ENCODE measurements around the gene SERBP1.
A peak's percentile ranks its signal among the peaks of the same experiment; 100 is the strongest.
"Not testable (repeated sequence)": the region's sequence is repeated elsewhere in the genome, so short reads cannot be mapped to it uniquely, and the experiment has no call there.

Gene SERBP1

DNA sequence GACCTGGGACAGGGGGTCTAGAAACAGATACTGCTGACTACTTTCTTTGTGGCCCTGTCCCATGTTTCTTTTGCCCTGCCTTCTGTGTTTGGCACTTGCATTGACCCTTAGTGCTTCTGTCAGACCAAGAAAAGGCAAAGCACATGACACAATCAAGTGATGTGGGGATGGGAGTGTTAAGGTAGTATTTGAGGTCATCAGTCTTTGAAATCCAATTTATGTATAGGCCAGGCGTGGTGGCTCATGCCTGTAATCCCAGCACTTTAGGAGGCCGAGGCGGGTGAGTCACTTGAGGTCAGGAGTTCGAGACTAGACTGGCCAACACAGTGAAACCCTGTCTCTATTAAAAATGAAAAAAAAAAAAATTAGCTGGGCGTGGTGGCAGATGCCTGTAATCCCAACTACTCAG lies 26.0 kb downstream of the SERBP1 start:
- TF ChIP-seq CTCF (IDR thresholded peaks at IDR 0.05; ENCODE audit: poor library complexity, severe bottlenecking), result no peak
- no peak for DNase-seq (ENCODE audit: low spot score)
- peaks cover 14% of the 10 kb centered on the region for H3K4me1 ChIP-seq (ENCODE audit: insufficient read depth, poor library complexity, severe bottlenecking)

GRCh38 chr1:67401443-67401842 lies 28.8 kb downstream of the SERBP1 start:
- Histone ChIP-seq H3K9me3 (ENCODE audit: severe bottlenecking) (no peaks in the 10 kb centered on the region), H3K27me3 (ENCODE audit: insufficient read depth, poor library complexity, severe bottlenecking) (no peaks in the 10 kb centered on the region), H3K4me3 (ENCODE audit: severe bottlenecking) (no peak overlapping the region), H3K36me3 (ENCODE audit: low read depth) (peaks cover 17% of the 10 kb centered on the region; the same call in 1 of the 2 replicates), H3K4me1 (ENCODE audit: insufficient read depth, poor library complexity, severe bottlenecking) (peaks cover 14% of the 10 kb centered on the region), H3K27ac (ENCODE audit: poor library complexity, severe bottlenecking) (no peak overlapping the region)
- ATAC-seq (ENCODE audit: low read depth) (no peak), DNase-seq (ENCODE audit: low spot score) (no peak)
- no peak for TF ChIP-seq CTCF (IDR thresholded peaks at IDR 0.05; ENCODE audit: poor library complexity, severe bottlenecking)

More for the DNA sequence above, 26.0 kb downstream of the SERBP1 start:
- H3K36me3 ChIP-seq (ENCODE audit: low read depth), result peaks cover 35% of the 10 kb centered on the region
- peak; percentile 7; the same call in 1 of the 3 replicates for ATAC-seq (ENCODE audit: low read depth)
- H3K27me3 ChIP-seq (ENCODE audit: insufficient read depth, poor library complexity, severe bottlenecking), result no peaks in the 10 kb centered on the region
- H3K4me3 ChIP-seq (ENCODE audit: severe bottlenecking), result no peak overlapping the region
- H3K27ac ChIP-seq (ENCODE audit: poor library complexity, severe bottlenecking), result no peak overlapping the region
- H3K9me3 ChIP-seq (ENCODE audit: severe bottlenecking), result no peaks in the 10 kb centered on the region

- not testable (repeated sequence) for H3K9me3 ChIP-seq (ENCODE audit: severe bottlenecking); H3K4me3 ChIP-seq (ENCODE audit: severe bottlenecking); H3K27me3 ChIP-seq (ENCODE audit: insufficient read depth, poor library complexity, severe bottlenecking); H3K36me3 ChIP-seq (ENCODE audit: low read depth)
- Histone ChIP-seq H3K27ac (ENCODE audit: poor library complexity, severe bottlenecking) (peak overlapping the region; percentile 3), H3K4me1 (ENCODE audit: insufficient read depth, poor library complexity, severe bottlenecking) (peaks cover 14% of the 10 kb centered on the region)
- peak; percentile 79 for DNase-seq (ENCODE audit: low spot score)
- peak; percentile 71 for ATAC-seq (ENCODE audit: low read depth)
Observed at GRCh38 chr1:67400029-67400786, 30.0 kb downstream of the SERBP1 start.

DNA sequence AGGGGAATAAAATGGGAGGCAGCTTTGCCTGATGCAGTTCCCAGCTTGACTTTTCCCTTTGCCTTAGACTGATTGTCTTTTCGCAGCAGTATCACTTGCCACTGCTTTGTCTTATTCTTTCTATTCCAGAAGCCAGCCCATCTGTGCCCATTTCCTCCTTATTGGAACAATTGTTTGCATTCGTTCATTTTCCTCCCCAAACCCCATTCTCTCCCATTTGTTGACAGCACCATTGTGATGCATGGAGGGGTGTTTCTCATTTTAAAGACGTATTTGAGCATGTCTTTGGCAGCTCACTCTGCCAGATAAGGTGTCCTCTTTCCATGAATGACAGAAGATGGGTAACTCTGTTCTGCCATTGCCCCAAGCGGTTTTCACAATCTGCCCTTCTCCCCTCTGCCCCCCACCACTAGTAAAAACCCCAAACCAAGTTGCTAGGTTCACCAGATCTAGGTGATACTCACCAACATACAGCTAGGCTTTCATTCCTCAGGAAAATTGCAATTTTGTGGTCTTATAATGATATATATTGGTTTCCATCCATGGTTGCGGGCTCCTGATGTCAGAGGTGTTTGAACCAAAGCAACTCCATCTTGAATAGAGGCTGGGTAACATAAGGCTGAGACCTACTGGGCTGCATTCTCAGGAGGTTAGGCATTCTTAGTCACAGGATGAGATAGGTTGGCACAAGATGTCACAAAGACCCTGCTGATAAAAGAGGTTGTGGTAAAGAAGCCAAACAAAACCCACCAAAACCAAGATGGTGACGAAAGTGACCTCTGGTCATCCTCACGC lies 30.8 kb downstream of the SERBP1 start:
- no peak for ATAC-seq (ENCODE audit: low read depth)
- H3K27ac ChIP-seq (ENCODE audit: poor library complexity, severe bottlenecking), result no peak overlapping the region
- no peak overlapping the region for H3K4me3 ChIP-seq (ENCODE audit: severe bottlenecking)

More for the DNA sequence above, 30.8 kb downstream of the SERBP1 start:
- Histone ChIP-seq H3K27me3 (ENCODE audit: insufficient read depth, poor library complexity, severe bottlenecking) (no peaks in the 10 kb centered on the region), H3K4me1 (ENCODE audit: insufficient read depth, poor library complexity, severe bottlenecking) (peaks cover 11% of the 10 kb centered on the region), H3K9me3 (ENCODE audit: severe bottlenecking) (no peaks in the 10 kb centered on the region), H3K36me3 (ENCODE audit: low read depth) (no peaks in the 10 kb centered on the region)
- no peak for DNase-seq (ENCODE audit: low spot score)
- no peak for TF ChIP-seq CTCF (IDR thresholded peaks at IDR 0.05; ENCODE audit: poor library complexity, severe bottlenecking)
